DND-41 (cell line): Measurements from ENCODE around the gene NDUFS6.

ENCODE experiments used
- ATAC-seq: fragments of 200-7000 bp; cut with Tn5 transposase; 3 replicates; pipeline ENCODE4 v1.9.1; 2021; ENCODE audit warnings: low read depth; ENCODE audit not compliant: insufficient read depth
- DNase-seq: peaks from one replicate; pipeline ENCODE4 v3.0.0-alpha.2; 2020
- H2AFZ ChIP-seq: 2 replicates; pipeline ENCODE4 v1.6.0; 2012; ENCODE audit warnings: low read depth, low read length
- H3K27ac ChIP-seq: 2 replicates; pipeline ENCODE4 v1.5.1; 2012; ENCODE audit warnings: low read length, inconsistent platforms
- H3K27me3 ChIP-seq: fragments of 200-600 bp; sonication (generic); 2 replicates; pipeline ENCODE4 v1.6.0; 2012; ENCODE audit warnings: low read length, mild to moderate bottlenecking, inconsistent platforms; ENCODE audit not compliant: insufficient read depth, poor library complexity
- H3K36me3 ChIP-seq: 2 replicates; pipeline ENCODE4 v1.5.1; 2012; ENCODE audit warnings: low read length, inconsistent platforms; ENCODE audit not compliant: insufficient read depth
- H3K4me1 ChIP-seq: 2 replicates; pipeline ENCODE4 v1.5.1; 2012; ENCODE audit warnings: mild to moderate bottlenecking, low read length; ENCODE audit not compliant: insufficient read depth
- H3K4me2 ChIP-seq: 2 replicates; pipeline ENCODE4 v1.6.0; 2012; ENCODE audit warnings: mild to moderate bottlenecking, moderate library complexity, low read length, inconsistent platforms; ENCODE audit not compliant: insufficient read depth
- H3K4me3 ChIP-seq, 2 experiments: fragments of 200-600 bp in 1 of 2; shearing (Covaris generic) in 1 of 2; 2 replicates each; pipeline ENCODE4 v1.5.1; 2012 to 2016; ENCODE audit warnings: inconsistent platforms in 2 of 2, low read length in 2 of 2, mild to moderate bottlenecking in 2 of 2, low read depth in 1 of 2, moderate library complexity in 1 of 2
- H3K79me2 ChIP-seq: 2 replicates; pipeline ENCODE4 v1.6.0; 2012; ENCODE audit warnings: low read length, inconsistent platforms; ENCODE audit not compliant: insufficient read depth
- H3K9ac ChIP-seq: 2 replicates; pipeline ENCODE4 v1.6.0; 2012; ENCODE audit warnings: low read depth, mild to moderate bottlenecking, inconsistent platforms, low read length, moderate library complexity
- H3K9me3 ChIP-seq: 2 replicates; pipeline ENCODE4 v1.5.1; 2012; ENCODE audit warnings: low read length, moderate library complexity, mild to moderate bottlenecking, inconsistent platforms; ENCODE audit not compliant: insufficient read depth, severe bottlenecking
- H4K20me1 ChIP-seq: 2 replicates; pipeline ENCODE4 v1.6.0; 2012; ENCODE audit warnings: low read length; ENCODE audit not compliant: insufficient read depth
- CTCF ChIP-seq: IDR thresholded peaks from 2 replicates; pipeline ENCODE4 v1.5.1; 2012; ENCODE audit warnings: borderline replicate concordance, low read length, moderate library complexity, mild to moderate bottlenecking; ENCODE audit not compliant: poor library complexity, severe bottlenecking; ENCODE audit errors: extremely low read depth
- EZH2 ChIP-seq: IDR thresholded peaks from 3 replicates; pipeline ENCODE4 v1.6.1; 2012; ENCODE audit warnings: borderline replicate concordance, low read depth, mild to moderate bottlenecking, moderate library complexity, low read length, inconsistent platforms; ENCODE audit not compliant: severe bottlenecking

Gene NDUFS6

GRCh38 chr5:1851290-1851934 lies 50.2 kb downstream of the NDUFS6 start:
- H3K9me3 ChIP-seq: no peaks in the 10 kb centered on the region
- H3K4me2 ChIP-seq: no peak overlapping the region
- 0 out of 2 replicates have a peak, but pooled peaks cover 3% of the 10 kb centered on the region for H4K20me1 ChIP-seq
- no peak overlapping the region for H3K4me3 ChIP-seq
- ATAC-seq: no peak
- H3K9ac ChIP-seq: no peak overlapping the region
- no peak overlapping the region for H2AFZ ChIP-seq
- H3K36me3 ChIP-seq: no peaks in the 10 kb centered on the region
- no peak overlapping the region for H3K27ac ChIP-seq
- TF ChIP-seq EZH2 (no peak), CTCF (no peak)
- H3K79me2 ChIP-seq: no peaks in the 10 kb centered on the region
- H3K4me1 ChIP-seq: no peaks in the 10 kb centered on the region
- no peak for DNase-seq
- no peaks in the 10 kb centered on the region for H3K27me3 ChIP-seq

- ATAC-seq: no peak
- no peaks in the 10 kb centered on the region for H3K4me1 ChIP-seq
- H2AFZ ChIP-seq: no peak overlapping the region
- H3K4me3 ChIP-seq: no peak overlapping the region
- H3K4me2 ChIP-seq: no peak overlapping the region
- no peak for DNase-seq
- no peaks in the 10 kb centered on the region for H3K79me2 ChIP-seq
- no peak overlapping the region for H3K9ac ChIP-seq
- H3K9me3 ChIP-seq: no peaks in the 10 kb centered on the region
- H3K27me3 ChIP-seq: no peaks in the 10 kb centered on the region
- 0 out of 2 replicates have a peak, but pooled peaks cover 3% of the 10 kb centered on the region for H4K20me1 ChIP-seq
- H3K36me3 ChIP-seq: no peaks in the 10 kb centered on the region
- no peak for TF ChIP-seq CTCF
- no peak for TF ChIP-seq EZH2
- H3K27ac ChIP-seq: no peak overlapping the region
These were observed 51.2 kb downstream of the NDUFS6 start for GRCh38 chr5:1852324-1852947.

- DNase-seq (no peak), ATAC-seq (no peak)
- H3K9ac ChIP-seq: no peak overlapping the region
- no peak overlapping the region for H3K4me3 ChIP-seq
- no peaks in the 10 kb centered on the region for H3K9me3 ChIP-seq
- no peaks in the 10 kb centered on the region for H3K27me3 ChIP-seq
- 0 out of 2 replicates have a peak, but pooled peaks cover 3% of the 10 kb centered on the region for H4K20me1 ChIP-seq
- no peak overlapping the region for H2AFZ ChIP-seq
- no peak overlapping the region for H3K4me2 ChIP-seq
- H3K79me2 ChIP-seq: no peaks in the 10 kb centered on the region
- TF ChIP-seq CTCF (no peak), EZH2 (no peak)
- H3K4me1 ChIP-seq: no peaks in the 10 kb centered on the region
- H3K36me3 ChIP-seq: no peaks in the 10 kb centered on the region
- H3K27ac ChIP-seq: no peak overlapping the region
These were observed 52.3 kb downstream of the NDUFS6 start for GRCh38 chr5:1853531-1853930.
